Gastrocnemius medialis (tissue), 4 donors: ENCODE results near the gene NYNRIN.

Source experiments
- CTCF ChIP-seq, 5 experiments: fragments of 450-650 bp in 3 of 5; fragments of 200-600 bp in 2 of 5; sonication (generic) in 2 of 5; IDR thresholded peaks in 4 of 5; conservative IDR thresholded peaks in 1 of 5; 1 replicate in 4 of 5; 2 replicates in 1 of 5; pipeline ENCODE4 v1.5.1; 2016 to 2019; ENCODE audit warnings: antibody characterized with exemption in 5 of 5, mild to moderate bottlenecking in 3 of 5, moderate library complexity in 3 of 5
- POLR2A ChIP-seq, 2 donors: fragments of 450-650 bp; IDR thresholded peaks; one replicate each; pipeline ENCODE4 v1.6.1; 2017; ENCODE audit warnings: antibody characterized with exemption in 2 of 2, mild to moderate bottlenecking in 2 of 2, moderate library complexity in 2 of 2

- TF ChIP-seq CTCF (IDR thresholded peaks at IDR 0.05 in 4 of 5, conservative IDR thresholded peaks at IDR 0.05 in 1 of 5) (no peak), POLR2A (IDR thresholded peaks at IDR 0.05) (no peak)
These were observed 10.4 kb downstream of the NYNRIN start for GRCh38 chr14:24409192-24409591.
